ENCODE measurements around the gene KY.

GRCh38 chr3:134645515-134645914 lies 5.3 kb downstream of the KY start:
- no peak for TF ChIP-seq CTCF (IDR thresholded peaks at IDR 0.05)
- no peak for TF ChIP-seq POLR2A (IDR thresholded peaks at IDR 0.05)

Measured in adrenal gland (tissue), 5 donors.